GM12878 (cell line): ENCODE data around the gene SORBS1. TPM values are rescaled to one million over a fixed set of nuclear protein-coding genes. Genes with fewer than 3 reads are reported as not detected.

Experiments
- REST ChIP-seq: IDR thresholded peaks from 2 replicates; pipeline ENCODE4 v1.6.1; 2012; ENCODE audit warnings: mild to moderate bottlenecking, low read depth, low read length
- ZZZ3 ChIP-seq: IDR thresholded peaks from 2 replicates; pipeline ENCODE4 v1.6.1; 2011; ENCODE audit warnings: low read depth; ENCODE audit not compliant: control insufficient read depth, insufficient read length
- polyA plus RNA-seq, 11 experiments: library from polyadenylated mRNA; depleted of rRNA in 4 of 11; unstranded in 6 of 11; stranded (reverse) in 5 of 11; fragments of >200 nt; fragmentation: Nextera tagmentation in 4 of 11; fragmentation: Illumina TruSeq in 1 of 11; extraction: Ambion mirVana in 4 of 11; extraction: Trizol in 1 of 11; gene quantifications; 1 replicate in 1 of 11; 2 replicates in 10 of 11; pipeline versions ENCODE4 v1.2.1 to v1.2.3, GENCODE V29; 2011 to 2016; ENCODE audit warnings: inconsistent platforms in 2 of 11, missing spikeins in 2 of 11, low read depth in 1 of 11
- total RNA-seq, 4 experiments: library from RNA; depleted of rRNA in 3 of 4; stranded (reverse); fragments of >200 nt in 3 of 4; fragmentation: Illumina TruSeq in 1 of 4; extraction: Trizol in 1 of 4; gene quantifications; 2 replicates each; pipeline versions ENCODE4 v1.2.1 to v1.2.3, GENCODE V29; 2013 to 2021
- TF ChIP-seq, protein P1 (sequence below): IDR thresholded peaks from 2 replicates; pipeline ENCODE4 v1.6.1; 2011; ENCODE audit warnings: borderline replicate concordance, low read depth, mild to moderate bottlenecking, moderate library complexity, mixed read lengths, low read length; ENCODE audit not compliant: insufficient read depth; ENCODE audit errors: extremely low read length
- TF ChIP-seq, protein P2 (sequence below): fragments of 450-650 bp; IDR thresholded peaks from 2 replicates; pipeline ENCODE4 v1.6.1; 2017; ENCODE audit warnings: antibody characterized with exemption, mild to moderate bottlenecking, moderate library complexity
- TF ChIP-seq, protein P3 (sequence below): IDR thresholded peaks from 2 replicates; pipeline ENCODE4 v1.6.1; 2012; ENCODE audit warnings: low read depth, low read length, improper control_type of control experiment

The SORBS1 gene
- total and polyA plus RNA-seq, 10 of the 15 experiments (the other 5 are each of a cell fraction or from before 2014, with no cell fraction given), result 0.13 to 0.75 (median 0.39) TPM

DNA sequence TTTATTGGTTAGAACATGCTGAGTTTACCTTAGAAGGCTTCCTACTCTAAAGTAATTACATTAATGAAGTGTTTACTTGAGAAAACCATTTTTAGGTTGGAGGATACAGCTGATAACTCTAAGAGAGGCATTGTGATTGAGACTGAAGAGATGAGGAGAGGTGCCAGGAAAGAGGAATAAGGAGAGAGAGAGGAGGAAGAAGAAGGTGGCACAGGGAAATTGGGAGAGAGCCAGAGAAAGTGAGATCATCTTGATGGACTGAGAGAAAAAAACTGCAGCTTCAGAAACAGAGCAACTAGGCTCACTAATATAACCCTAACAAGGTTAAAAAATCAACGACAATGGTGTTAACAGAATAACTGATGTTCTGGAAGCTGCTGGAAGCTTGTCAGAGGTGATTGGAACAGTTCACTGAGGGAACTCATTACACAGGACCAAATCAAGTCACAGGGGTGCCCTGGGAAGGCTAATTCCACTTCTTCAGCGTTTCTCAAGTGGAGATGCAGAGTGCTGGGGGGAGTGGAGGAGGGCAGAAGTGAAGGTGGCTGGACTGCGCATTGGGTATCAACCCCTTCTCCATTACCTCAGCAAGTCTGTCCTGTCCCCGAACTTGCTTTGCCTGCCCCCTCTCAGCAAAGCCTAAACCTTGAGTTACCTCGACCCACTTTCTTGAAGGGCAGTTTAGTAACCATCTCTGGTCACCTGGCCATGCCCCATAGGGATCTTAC, 6.9 kb upstream of the SORBS1 start (continued):
- no peak for TF ChIP-seq REST
- TF ChIP-seq, protein P1, sequence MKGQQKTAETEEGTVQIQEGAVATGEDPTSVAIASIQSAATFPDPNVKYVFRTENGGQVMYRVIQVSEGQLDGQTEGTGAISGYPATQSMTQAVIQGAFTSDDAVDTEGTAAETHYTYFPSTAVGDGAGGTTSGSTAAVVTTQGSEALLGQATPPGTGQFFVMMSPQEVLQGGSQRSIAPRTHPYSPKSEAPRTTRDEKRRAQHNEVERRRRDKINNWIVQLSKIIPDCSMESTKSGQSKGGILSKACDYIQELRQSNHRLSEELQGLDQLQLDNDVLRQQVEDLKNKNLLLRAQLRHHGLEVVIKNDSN, result no peak
- TF ChIP-seq, protein P2, sequence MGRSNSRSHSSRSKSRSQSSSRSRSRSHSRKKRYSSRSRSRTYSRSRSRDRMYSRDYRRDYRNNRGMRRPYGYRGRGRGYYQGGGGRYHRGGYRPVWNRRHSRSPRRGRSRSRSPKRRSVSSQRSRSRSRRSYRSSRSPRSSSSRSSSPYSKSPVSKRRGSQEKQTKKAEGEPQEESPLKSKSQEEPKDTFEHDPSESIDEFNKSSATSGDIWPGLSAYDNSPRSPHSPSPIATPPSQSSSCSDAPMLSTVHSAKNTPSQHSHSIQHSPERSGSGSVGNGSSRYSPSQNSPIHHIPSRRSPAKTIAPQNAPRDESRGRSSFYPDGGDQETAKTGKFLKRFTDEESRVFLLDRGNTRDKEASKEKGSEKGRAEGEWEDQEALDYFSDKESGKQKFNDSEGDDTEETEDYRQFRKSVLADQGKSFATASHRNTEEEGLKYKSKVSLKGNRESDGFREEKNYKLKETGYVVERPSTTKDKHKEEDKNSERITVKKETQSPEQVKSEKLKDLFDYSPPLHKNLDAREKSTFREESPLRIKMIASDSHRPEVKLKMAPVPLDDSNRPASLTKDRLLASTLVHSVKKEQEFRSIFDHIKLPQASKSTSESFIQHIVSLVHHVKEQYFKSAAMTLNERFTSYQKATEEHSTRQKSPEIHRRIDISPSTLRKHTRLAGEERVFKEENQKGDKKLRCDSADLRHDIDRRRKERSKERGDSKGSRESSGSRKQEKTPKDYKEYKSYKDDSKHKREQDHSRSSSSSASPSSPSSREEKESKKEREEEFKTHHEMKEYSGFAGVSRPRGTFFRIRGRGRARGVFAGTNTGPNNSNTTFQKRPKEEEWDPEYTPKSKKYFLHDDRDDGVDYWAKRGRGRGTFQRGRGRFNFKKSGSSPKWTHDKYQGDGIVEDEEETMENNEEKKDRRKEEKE, result no peak
- TF ChIP-seq ZZZ3, result no peak
- TF ChIP-seq, protein P3, sequence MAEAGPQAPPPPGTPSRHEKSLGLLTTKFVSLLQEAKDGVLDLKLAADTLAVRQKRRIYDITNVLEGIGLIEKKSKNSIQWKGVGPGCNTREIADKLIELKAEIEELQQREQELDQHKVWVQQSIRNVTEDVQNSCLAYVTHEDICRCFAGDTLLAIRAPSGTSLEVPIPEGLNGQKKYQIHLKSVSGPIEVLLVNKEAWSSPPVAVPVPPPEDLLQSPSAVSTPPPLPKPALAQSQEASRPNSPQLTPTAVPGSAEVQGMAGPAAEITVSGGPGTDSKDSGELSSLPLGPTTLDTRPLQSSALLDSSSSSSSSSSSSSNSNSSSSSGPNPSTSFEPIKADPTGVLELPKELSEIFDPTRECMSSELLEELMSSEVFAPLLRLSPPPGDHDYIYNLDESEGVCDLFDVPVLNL, result no peak
